GM21390 (cell line): ENCODE data around the gene LACTB.
"Not testable (repeated sequence)": the region's sequence is repeated elsewhere in the genome, so short reads cannot be mapped to it uniquely, and the experiment has no call there.

Source experiments
- ATAC-seq: cut with Tn5 transposase; IDR thresholded peaks from one replicate; pipeline ENCODE4 v1.9.1; 2021; ENCODE audit not compliant: unreplicated experiment

LACTB gene

DNA sequence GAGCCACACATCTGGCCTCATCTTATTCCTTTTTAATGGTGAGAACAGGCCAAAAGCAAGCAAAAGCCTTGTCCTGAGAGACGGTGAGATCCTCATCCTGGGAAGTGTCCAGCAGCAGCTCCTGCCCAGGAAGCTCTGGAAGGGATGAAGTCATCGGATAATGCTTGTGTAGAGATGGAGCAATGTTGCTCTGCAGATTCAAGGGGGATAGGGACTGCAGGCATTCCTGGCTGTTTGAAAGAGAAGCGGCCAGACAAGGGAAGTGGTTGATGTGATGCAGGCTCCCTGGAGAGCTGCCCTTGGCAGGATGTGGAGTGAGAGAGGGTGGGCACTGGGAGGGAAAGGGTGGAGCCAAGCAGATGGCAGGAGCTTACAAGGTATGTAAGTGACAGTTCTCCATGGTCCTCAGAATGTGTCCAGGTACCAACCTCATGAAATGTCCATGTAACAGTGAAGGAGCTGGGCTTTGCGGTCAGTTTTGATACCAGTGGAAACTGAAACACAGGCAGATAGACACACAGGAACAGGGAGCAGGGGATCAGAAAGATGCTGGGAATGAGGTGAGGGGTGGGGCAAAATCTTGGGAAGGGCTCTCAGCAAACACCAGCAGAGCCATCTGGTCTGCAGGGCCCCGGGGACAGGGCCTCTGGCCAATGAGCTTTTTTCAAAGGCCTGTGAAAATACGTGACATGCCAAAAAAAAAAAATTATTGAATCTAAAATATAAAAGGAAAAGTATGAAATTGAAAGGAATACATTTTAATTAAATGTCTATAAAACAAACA, 32.2 kb upstream of the LACTB start:
- ATAC-seq = no peak

GRCh38 chr15:63090472-63090871, 31.2 kb upstream of the LACTB start:
- no peak for ATAC-seq

- no peak for ATAC-seq
These were observed 30.8 kb upstream of the LACTB start for GRCh38 chr15:63090887-63091286.

- ATAC-seq = no peak
These were observed 29.8 kb upstream of the LACTB start for GRCh38 chr15:63091679-63092446.

DNA sequence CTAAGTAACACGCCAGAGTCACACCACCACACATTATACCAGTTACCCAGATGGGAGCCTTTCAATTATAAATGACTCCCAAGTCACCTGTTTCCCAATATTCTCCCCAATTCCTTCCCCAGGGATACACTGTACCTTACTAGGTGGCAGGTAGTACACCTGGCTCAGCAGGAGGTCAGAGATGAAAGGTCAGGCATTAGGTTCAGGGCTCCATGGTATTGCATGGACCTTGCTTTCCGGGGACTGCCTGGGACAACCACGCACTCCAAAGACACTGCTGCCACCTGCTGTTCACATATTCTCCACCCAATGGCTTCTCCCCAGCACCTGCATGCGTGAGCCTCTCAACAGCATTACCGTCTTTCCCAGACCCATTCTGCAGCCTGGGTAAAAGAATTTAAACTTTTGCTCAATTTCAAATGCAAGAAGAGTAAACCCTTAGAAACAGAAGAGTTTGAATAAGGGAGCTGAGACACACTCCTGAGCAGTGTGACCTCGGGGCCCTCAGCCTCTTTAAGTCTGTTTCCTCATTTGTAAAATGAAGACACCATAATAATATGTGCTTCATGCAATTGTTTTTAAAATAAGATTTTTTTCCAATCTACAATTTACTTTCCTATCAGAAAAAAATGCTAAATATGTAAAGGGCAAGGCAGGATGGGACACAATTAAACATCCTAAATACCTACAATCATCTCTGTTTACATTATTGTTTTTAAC, 28.0 kb upstream of the LACTB start:
- ATAC-seq = no peak

DNA sequence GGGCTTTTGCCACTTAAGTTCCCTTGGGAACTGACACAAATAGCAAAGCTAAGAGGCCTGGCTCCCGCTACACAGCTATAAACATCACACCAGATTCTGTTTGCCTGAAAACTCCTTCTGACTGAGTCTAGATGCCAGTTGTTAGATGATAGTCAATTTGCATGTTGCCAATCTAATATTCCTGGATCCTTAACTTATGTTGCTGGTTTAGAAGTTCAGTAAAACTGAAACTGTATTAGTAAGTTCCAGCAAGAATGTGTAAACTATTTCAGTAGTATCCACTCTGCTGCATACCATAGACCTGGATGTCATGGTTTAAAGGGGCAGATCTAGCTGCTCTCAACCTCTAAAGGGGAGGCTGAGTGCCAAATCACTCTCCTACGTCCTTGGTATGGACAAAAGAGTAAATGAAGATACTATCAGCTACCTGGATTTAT, 27.1 kb upstream of the LACTB start:
- no peak for ATAC-seq

GRCh38 chr15:63096178-63096577, 25.5 kb upstream of the LACTB start:
- ATAC-seq = no peak

GRCh38 chr15:63098901-63099300, 22.8 kb upstream of the LACTB start:
- not testable (repeated sequence) for ATAC-seq

DNA sequence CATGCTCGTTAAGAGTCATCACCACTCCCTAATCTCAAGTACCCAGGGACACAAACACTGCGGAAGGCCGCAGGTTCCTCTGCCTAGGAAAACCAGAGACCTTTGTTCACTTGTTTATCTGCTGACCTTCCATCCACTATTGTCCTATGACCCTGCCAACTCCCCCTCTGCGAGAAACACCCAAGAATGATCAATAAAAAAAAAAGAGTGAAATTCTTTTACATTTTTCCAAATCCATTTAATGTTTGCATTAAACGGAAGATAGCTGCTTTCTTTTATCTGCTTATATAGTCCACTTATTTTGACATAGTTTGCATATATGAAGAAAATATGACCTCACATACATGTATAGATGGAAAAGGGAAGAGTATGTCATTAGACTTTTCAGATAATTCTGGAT, 22.1 kb upstream of the LACTB start:
- ATAC-seq = not testable (repeated sequence)

DNA sequence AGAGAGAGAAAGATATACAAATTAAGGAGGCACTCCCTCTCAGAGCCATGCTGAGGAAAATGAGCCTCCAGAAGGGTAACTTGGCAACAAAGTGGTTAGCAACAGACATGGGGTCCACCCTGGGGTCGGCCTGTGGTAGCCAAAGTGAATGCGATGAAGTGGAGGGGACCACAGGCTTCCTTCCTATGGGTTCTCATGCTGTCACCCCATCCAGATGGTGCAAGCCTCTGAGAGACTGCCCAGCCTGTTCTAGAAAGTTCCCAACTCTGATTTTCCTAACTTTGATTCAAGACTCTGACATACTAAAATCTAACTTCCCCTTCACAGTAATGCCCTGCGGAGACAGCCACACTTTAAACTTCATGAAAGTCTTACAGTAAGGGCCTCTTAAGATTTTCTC, 18.2 kb upstream of the LACTB start:
- no peak for ATAC-seq

DNA sequence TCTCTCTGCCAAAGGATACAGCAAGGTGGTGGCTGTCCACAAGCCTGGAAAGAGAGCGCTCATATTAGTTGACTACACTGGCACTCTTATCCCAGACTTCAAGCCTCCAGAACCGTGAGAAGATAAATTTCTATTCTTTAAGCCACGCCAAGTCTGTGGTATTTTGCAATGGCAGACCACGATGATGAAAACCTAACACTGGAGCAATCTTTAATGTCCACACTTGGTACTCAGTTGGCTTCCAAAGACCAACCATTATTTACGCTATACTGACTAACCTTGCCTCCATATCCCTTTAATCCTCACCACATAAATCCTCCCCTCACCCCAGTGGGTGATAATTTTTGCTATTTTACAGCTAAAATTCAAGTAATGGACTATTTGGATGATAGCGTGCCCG, 16.9 kb upstream of the LACTB start:
- ATAC-seq = no peak

DNA sequence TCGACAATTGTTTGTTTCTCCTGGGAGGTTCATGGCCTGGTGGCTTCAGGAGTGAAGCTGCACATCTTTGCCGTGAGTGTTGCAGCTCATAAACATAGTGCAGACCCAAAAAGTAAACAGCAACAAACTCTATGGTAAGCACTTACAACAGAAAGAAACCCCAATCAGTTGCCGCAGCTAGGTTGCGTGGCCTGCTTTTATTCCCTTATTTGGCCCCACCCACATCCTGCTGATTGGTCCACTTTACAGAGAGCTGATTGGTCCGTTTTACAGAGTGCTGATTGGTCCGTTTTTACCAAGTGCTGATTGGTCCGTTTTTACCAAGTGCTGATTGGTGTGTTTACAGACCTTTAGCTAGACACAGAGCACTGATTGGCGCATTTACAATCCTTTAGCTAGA, 16.3 kb upstream of the LACTB start:
- ATAC-seq = not testable (repeated sequence)

DNA sequence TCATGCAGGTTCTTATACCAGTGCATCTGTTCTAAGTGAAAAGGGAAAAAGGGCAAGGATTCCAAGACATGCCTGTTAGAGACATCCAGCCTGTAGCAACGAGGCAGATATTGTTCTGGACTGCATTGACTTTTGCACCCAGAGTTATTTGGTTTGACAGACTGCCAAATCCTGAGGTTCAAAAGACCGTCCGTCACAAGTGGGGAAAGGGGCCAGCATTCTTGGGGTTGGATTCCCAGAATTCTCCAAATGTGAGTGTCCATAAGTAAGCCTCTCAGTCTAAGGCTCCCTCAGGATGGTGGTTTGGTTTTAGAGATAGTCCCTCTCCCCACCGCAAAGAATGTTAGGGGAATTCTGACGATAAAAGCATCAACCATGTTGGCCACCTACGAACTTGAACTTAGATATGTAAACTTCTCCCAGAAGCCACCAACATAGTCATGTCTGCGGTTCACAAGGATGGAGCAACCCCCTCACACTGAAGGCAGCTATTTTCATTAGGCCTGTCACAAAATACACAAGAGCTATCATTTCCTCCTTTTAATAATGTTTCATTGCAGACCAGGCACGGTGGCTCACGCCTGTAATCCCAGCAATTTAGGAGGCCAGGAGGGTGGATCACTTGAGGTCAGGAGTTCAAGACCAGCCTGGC, 13.6 kb upstream of the LACTB start:
- ATAC-seq = no peak

DNA sequence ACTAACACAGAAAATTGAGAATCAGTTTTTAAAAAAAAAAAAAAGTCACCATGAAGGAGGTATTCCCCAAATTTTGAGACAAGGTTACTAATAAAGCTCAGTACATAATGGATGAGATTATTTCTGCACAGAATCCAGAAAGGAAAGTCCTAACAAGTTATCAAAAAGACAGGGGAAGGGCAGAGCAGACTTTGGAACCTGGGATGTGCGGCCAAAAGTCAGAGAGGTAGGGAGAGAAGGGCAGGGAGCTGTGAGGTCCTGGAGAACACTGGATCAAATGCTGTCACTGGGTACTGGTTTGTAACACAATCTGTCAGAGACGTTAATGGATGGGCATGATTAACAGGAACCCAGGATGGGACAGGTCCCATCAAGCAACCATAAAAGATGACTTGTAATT, 12.2 kb upstream of the LACTB start:
- ATAC-seq = no peak

DNA sequence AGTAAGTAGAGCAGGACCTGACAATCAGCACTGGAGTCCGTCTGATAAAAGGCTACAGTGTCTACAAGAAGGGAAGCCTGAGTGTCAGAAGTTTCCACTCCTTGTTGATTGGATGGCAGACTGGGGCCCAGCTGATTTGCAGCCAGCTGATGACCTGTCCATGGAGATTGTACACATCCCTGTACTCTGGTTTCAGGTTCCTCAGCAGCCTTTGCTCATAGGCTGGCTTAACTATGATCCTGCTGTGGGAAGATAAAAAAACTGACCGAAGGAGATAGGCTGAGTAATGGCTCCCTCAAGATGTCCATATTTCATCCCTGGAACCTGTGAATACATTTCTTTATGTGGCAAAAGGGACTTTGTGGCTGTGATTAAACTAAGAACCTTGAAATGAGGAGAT, 11.7 kb upstream of the LACTB start:
- ATAC-seq = no peak

- ATAC-seq = no peak
These were observed 11.1 kb upstream of the LACTB start for GRCh38 chr15:63110428-63111026.

GRCh38 chr15:63111481-63111880, 10.2 kb upstream of the LACTB start:
- ATAC-seq = no peak

DNA sequence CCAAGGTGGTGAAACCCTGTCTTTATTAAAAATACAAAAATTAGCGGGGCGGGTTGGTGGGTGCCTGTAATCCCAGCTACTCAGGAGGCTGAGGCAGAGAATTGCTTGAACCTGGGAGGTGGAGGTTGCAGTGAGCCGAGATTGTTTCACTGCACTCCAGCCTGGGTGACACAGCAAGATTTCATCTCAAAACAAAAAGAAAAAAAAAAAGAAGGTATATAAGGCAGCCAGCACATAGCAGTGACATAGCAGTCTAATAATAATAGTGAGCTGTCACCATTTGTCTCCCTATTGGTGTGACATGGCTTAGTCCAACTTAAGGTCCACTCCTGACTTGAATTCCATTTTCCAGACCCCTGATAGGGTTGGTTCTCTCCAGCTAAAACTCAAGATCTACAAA, 8.8 kb upstream of the LACTB start:
- ATAC-seq = no peak

DNA sequence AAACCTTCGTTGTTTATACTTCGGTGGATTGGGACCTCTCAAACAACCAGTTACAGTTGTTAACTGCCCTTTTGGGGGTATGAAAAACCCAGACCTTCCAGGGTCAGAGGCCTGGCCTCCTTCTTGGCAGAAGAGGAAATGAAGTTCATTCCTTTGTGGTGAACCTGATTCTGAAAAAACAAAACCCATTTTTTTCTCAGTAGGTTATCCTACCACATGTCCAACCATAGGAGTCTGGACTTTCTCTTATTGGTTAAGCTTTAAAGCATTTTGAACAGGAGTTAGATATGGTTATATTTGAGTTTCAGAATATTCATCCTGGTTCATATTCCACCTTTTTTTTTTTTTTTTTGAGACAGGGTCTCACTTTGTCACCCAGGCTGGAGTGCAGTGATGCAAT, 7.2 kb upstream of the LACTB start:
- ATAC-seq = no peak

GRCh38 chr15:63118854-63119253, 2.8 kb upstream of the LACTB start:
- no peak for ATAC-seq
